HCT116 (cell line): ENCODE data around the gene RBP4. TPM values are rescaled to one million over a fixed set of nuclear protein-coding genes. Genes with fewer than 3 reads are reported as not detected.

Experiments used
- ATAC-seq: fragments of 200-7000 bp; cut with Tn5 transposase; 2 replicates; pipeline ENCODE4 v1.9.1; 2020; ENCODE audit warnings: mild to moderate bottlenecking, moderate library complexity
- BruUV-seq: library from RNA; stranded (reverse); fragments of 400-500 nt; replicated peaks from 2 replicates; lab custom pipeline; 2021; lab: Mats Ljungman, UMichigan
- CTCF ChIA-PET: fragments of 300-600 bp; sonication (Branson Sonifier 250); formaldehyde crosslinking; loops from one replicate; lab custom pipeline; 2021; ENCODE audit warnings: antibody characterized with exemption; lab: Charles Lee
- POLR2A ChIA-PET: fragments of 300-600, 350-600 bp; sonication (Branson Sonifier 250); formaldehyde crosslinking; loops from one replicate; lab custom pipeline; 2021; ENCODE audit warnings: antibody characterized with exemption; lab: Charles Lee
- RAD21 ChIA-PET, 2 experiments: fragments of 300-600 bp; sonication (Branson Sonifier 250); formaldehyde crosslinking; loops; one replicate each; lab custom pipeline; 2023; ENCODE audit warnings: low total read pairs in 2 of 2; ENCODE audit not compliant: uncharacterized antibody in 2 of 2, unreplicated experiment in 2 of 2, low non-redundant PET in 1 of 2; lab: Charles Lee
- DNase-seq: peaks from one replicate; pipeline ENCODE4 v3.0.0-alpha.2; 2010; ENCODE audit warnings: low read depth, low spot score
- H2AFZ ChIP-seq: fragments of 200-600 bp; shearing (Covaris generic), sonication (generic); 2 replicates; pipeline ENCODE4 v1.6.1; 2017; ENCODE audit warnings: low read depth, mixed run types, mixed read lengths, antibody characterized with exemption, low read length; ENCODE audit not compliant: poor library complexity, severe bottlenecking
- H3K27ac ChIP-seq: 2 replicates; pipeline ENCODE4 v1.5.1; 2012; ENCODE audit warnings: low read depth, low read length
- H3K27me3 ChIP-seq: fragments of 200-600 bp; sonication (generic); 2 replicates; pipeline ENCODE4 v1.6.1; 2016; ENCODE audit warnings: mixed run types, low read length, mixed read lengths; ENCODE audit not compliant: insufficient read depth
- H3K36me3 ChIP-seq, 2 experiments: fragments of 200-500 bp in 1 of 2; fragments of 200-600 bp in 1 of 2; sonication (Bioruptor generic) in 1 of 2; sonication (generic) in 1 of 2; 2 replicates each; pipeline versions ENCODE4 v1.5.1 to v1.6.1; 2014 to 2016; ENCODE audit warnings: low read length in 2 of 2, inconsistent platforms in 1 of 2, mixed read lengths in 1 of 2, mixed run types in 1 of 2; ENCODE audit not compliant: insufficient read depth in 2 of 2, control insufficient read depth in 1 of 2
- H3K4me1 ChIP-seq, 2 experiments: fragments of 200-600 bp in 1 of 2; sonication (generic) in 1 of 2; 2 replicates each; pipeline versions ENCODE4 v1.5.1 to v1.6.1; 2012 to 2017; ENCODE audit warnings: low read length in 2 of 2, inconsistent platforms in 1 of 2, mild to moderate bottlenecking in 1 of 2, mixed read lengths in 1 of 2, mixed run types in 1 of 2, moderate library complexity in 1 of 2; ENCODE audit not compliant: insufficient read depth in 2 of 2, control insufficient read depth in 1 of 2
- H3K4me2 ChIP-seq: fragments of 200-600 bp; sonication (generic); 2 replicates; pipeline ENCODE4 v1.6.1; 2017; ENCODE audit warnings: mixed run types, low read length, mixed read lengths
- H3K4me3 ChIP-seq, 2 experiments: fragments of 200-600 bp in 1 of 2; sonication (generic) in 1 of 2; replicated peaks in 1 of 2; 2 replicates each; pipeline ENCODE4 v1.5.1; 2011 to 2016; ENCODE audit warnings: low read length in 2 of 2, control low read depth in 1 of 2, low read depth in 1 of 2, mild to moderate bottlenecking in 1 of 2, mixed read lengths in 1 of 2, mixed run types in 1 of 2
- H3K79me2 ChIP-seq: fragments of 200-600 bp; sonication (generic); 2 replicates; pipeline ENCODE4 v1.6.1; 2017; ENCODE audit warnings: mild to moderate bottlenecking, mixed run types, low read length, moderate library complexity, mixed read lengths; ENCODE audit not compliant: insufficient read depth
- H3K9ac ChIP-seq: fragments of 200-600 bp; sonication (generic); 2 replicates; pipeline ENCODE4 v1.6.1; 2016; ENCODE audit warnings: low read length, mixed read lengths
- H3K9me2 ChIP-seq: fragments of 200-600 bp; sonication (generic), shearing (Covaris generic); 2 replicates; pipeline ENCODE4 v1.6.1; 2017; ENCODE audit warnings: mixed run types, mild to moderate bottlenecking, moderate library complexity; ENCODE audit not compliant: insufficient read depth
- H3K9me3 ChIP-seq, 2 experiments: fragments of 200-500 bp in 1 of 2; fragments of 200-600 bp in 1 of 2; sonication (Bioruptor generic) in 1 of 2; sonication (generic) in 1 of 2; 2 replicates each; pipeline ENCODE4 v1.6.1; 2014 to 2017; ENCODE audit warnings: low read length in 2 of 2, mixed read lengths in 2 of 2, inconsistent platforms in 1 of 2, low read depth in 1 of 2, mild to moderate bottlenecking in 1 of 2, mixed run types in 1 of 2, moderate library complexity in 1 of 2; ENCODE audit not compliant: control insufficient read depth in 1 of 2, insufficient read depth in 1 of 2
- H4K20me1 ChIP-seq: fragments of 200-600 bp; sonication (generic), shearing (Covaris generic); 2 replicates; pipeline ENCODE4 v1.6.1; 2017; ENCODE audit warnings: mixed run types, mild to moderate bottlenecking, moderate library complexity; ENCODE audit not compliant: insufficient read depth
- CBX3 ChIP-seq: IDR thresholded peaks from 2 replicates; pipeline ENCODE4 v1.6.1; 2012; ENCODE audit warnings: low read depth
- ELF1 ChIP-seq: IDR thresholded peaks from 2 replicates; pipeline ENCODE4 v1.6.1; 2012; ENCODE audit warnings: low read depth, borderline replicate concordance
- FOSL1 ChIP-seq: IDR thresholded peaks from 2 replicates; pipeline ENCODE4 v1.6.1; 2012; ENCODE audit warnings: low read depth
- JUND ChIP-seq: IDR thresholded peaks from 2 replicates; pipeline ENCODE4 v1.6.1; 2012
- POLR2A ChIP-seq: IDR thresholded peaks from 2 replicates; pipeline ENCODE4 v1.7.0; 2011; ENCODE audit warnings: borderline replicate concordance; ENCODE audit not compliant: insufficient read depth, insufficient read length; ENCODE audit errors: extremely low read depth
- POLR2AphosphoS5 ChIP-seq: IDR thresholded peaks from 2 replicates; pipeline ENCODE4 v1.6.1; 2011; ENCODE audit warnings: mild to moderate bottlenecking, low read depth, low read length, moderate library complexity
- RAD21 ChIP-seq: IDR thresholded peaks from 2 replicates; pipeline ENCODE4 v1.6.1; 2012; ENCODE audit warnings: low read depth, mild to moderate bottlenecking
- SIN3A ChIP-seq: IDR thresholded peaks from 2 replicates; pipeline ENCODE4 v1.6.1; 2012; ENCODE audit warnings: low read depth
- SRF ChIP-seq: IDR thresholded peaks from 2 replicates; pipeline ENCODE4 v1.6.1; 2012; ENCODE audit warnings: low read depth
- TCF7L2 ChIP-seq: IDR thresholded peaks from 2 replicates; pipeline ENCODE4 v1.7.0; 2011; ENCODE audit warnings: borderline replicate concordance, inconsistent platforms; ENCODE audit not compliant: insufficient read depth, insufficient read length; ENCODE audit errors: extremely low read depth
- ZFX ChIP-seq: fragments of 450-650 bp; IDR thresholded peaks from 2 replicates; pipeline ENCODE4 v1.6.1; 2017
- ZNF274 ChIP-seq: fragments of 200-500 bp; sonication (Bioruptor generic); IDR thresholded peaks from 2 replicates; pipeline ENCODE4 v1.6.1; 2014; ENCODE audit warnings: mild to moderate bottlenecking, low read depth, low read length, inconsistent platforms
- intact Hi-C: fragments of 100-400 bp; cut with micrococcal nuclease; formaldehyde crosslinking; loops from 2 replicates; pipeline ENCODE4 v1.10.0; 2022
- total RNA-seq: library from RNA; stranded (reverse); gene quantifications from one replicate; pipeline ENCODE4 v1.2.1, GENCODE V29; 2021; ENCODE audit not compliant: unreplicated experiment
- TF ChIP-seq, protein P1 (sequence below): IDR thresholded peaks from 2 replicates; pipeline ENCODE4 v1.6.1; 2012
- TF ChIP-seq, protein P2 (sequence below): IDR thresholded peaks from 2 replicates; pipeline ENCODE4 v1.6.1; 2011; ENCODE audit warnings: mild to moderate bottlenecking, low read length, moderate library complexity; ENCODE audit not compliant: insufficient replicate concordance; ENCODE audit errors: extremely low read depth
- TF ChIP-seq, protein P3 (sequence below): IDR thresholded peaks from 2 replicates; pipeline ENCODE4 v1.6.1; 2012; ENCODE audit warnings: low read depth

RBP4 gene
- total RNA-seq, 1 experiment from 2014 or later, result 2.4 TPM

DNA sequence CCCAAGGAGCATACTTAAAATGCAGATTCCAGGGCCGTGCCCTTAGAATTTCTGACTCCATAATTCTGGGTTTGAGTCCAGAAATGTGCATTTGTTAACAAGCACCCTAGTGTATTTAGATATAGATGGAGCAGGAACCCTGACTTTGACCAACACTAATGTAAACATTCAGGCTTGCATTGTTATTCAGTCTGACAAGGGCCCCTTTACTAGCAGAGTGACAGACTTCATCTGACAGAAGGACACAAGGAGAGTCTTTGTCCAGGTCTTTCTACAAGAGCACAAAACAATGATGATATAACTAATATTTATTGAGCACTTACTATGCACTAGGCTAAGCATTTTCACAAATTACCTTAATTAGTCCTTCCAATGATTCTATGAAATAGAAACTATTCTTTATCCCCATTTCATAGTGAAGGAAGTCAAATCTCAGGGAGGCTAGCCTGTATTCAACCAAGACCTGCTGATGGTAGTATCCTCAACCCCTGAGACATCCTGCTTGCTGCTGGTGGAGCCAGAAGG is 3.9 kb downstream of the RBP4 start:
- H3K4me1 ChIP-seq, result no peaks in the 10 kb centered on the region
- TF ChIP-seq POLR2AphosphoS5 (no peak), ZFX (no peak), TCF7L2 (no peak), SRF (no peak), CBX3 (no peak), ZNF274 (no peak), ELF1 (no peak), SIN3A (no peak), JUND (no peak), POLR2A (no peak), FOSL1 (no peak), RAD21 (no peak)
- TF ChIP-seq, protein P1, sequence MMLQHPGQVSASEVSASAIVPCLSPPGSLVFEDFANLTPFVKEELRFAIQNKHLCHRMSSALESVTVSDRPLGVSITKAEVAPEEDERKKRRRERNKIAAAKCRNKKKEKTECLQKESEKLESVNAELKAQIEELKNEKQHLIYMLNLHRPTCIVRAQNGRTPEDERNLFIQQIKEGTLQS, result no peak
- TF ChIP-seq, protein P2, sequence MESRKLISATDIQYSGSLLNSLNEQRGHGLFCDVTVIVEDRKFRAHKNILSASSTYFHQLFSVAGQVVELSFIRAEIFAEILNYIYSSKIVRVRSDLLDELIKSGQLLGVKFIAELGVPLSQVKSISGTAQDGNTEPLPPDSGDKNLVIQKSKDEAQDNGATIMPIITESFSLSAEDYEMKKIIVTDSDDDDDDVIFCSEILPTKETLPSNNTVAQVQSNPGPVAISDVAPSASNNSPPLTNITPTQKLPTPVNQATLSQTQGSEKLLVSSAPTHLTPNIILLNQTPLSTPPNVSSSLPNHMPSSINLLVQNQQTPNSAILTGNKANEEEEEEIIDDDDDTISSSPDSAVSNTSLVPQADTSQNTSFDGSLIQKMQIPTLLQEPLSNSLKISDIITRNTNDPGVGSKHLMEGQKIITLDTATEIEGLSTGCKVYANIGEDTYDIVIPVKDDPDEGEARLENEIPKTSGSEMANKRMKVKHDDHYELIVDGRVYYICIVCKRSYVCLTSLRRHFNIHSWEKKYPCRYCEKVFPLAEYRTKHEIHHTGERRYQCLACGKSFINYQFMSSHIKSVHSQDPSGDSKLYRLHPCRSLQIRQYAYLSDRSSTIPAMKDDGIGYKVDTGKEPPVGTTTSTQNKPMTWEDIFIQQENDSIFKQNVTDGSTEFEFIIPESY, result no peak
- TF ChIP-seq, protein P3, sequence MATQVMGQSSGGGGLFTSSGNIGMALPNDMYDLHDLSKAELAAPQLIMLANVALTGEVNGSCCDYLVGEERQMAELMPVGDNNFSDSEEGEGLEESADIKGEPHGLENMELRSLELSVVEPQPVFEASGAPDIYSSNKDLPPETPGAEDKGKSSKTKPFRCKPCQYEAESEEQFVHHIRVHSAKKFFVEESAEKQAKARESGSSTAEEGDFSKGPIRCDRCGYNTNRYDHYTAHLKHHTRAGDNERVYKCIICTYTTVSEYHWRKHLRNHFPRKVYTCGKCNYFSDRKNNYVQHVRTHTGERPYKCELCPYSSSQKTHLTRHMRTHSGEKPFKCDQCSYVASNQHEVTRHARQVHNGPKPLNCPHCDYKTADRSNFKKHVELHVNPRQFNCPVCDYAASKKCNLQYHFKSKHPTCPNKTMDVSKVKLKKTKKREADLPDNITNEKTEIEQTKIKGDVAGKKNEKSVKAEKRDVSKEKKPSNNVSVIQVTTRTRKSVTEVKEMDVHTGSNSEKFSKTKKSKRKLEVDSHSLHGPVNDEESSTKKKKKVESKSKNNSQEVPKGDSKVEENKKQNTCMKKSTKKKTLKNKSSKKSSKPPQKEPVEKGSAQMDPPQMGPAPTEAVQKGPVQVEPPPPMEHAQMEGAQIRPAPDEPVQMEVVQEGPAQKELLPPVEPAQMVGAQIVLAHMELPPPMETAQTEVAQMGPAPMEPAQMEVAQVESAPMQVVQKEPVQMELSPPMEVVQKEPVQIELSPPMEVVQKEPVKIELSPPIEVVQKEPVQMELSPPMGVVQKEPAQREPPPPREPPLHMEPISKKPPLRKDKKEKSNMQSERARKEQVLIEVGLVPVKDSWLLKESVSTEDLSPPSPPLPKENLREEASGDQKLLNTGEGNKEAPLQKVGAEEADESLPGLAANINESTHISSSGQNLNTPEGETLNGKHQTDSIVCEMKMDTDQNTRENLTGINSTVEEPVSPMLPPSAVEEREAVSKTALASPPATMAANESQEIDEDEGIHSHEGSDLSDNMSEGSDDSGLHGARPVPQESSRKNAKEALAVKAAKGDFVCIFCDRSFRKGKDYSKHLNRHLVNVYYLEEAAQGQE, result no peak
- TF ChIP-seq, all 23 proteins: peak for 0
- ChIA-PET POLR2A (no interaction called here), CTCF (interaction anchor here (0.9 to 1.2 kb wide), 2 partner anchors 15 to 42 kb away, joined by 3 to 4 read pairs; partner anchors contain the start of gene PDE6C), RAD21 (no interaction called here)
- ATAC-seq, result no peak
- no peaks in the 10 kb centered on the region for H3K79me2 ChIP-seq
- H3K36me3 ChIP-seq, result no peaks in the 10 kb centered on the region
- H3K9ac ChIP-seq, result no peak overlapping the region
- H2AFZ ChIP-seq, result no peak overlapping the region
- BruUV-seq, result no TSS peak
- intact Hi-C loops, result no loop called here
- DNase-seq, result no peak
- H3K9me2 ChIP-seq, result no peaks in the 10 kb centered on the region
- no peak overlapping the region for H3K27ac ChIP-seq
- no peak overlapping the region for H3K4me2 ChIP-seq
- H3K4me3 ChIP-seq, result no peak overlapping the region
- no peaks in the 10 kb centered on the region for H4K20me1 ChIP-seq
- no peaks in the 10 kb centered on the region for H3K27me3 ChIP-seq
- H3K9me3 ChIP-seq, result no peaks in the 10 kb centered on the region
